Suprapubic skin (tissue), 3 donors: ENCODE results near the gene HNRNPM.

ENCODE experiments used
- CTCF ChIP-seq, 2 donors: fragments of 200-600 bp in 1 of 2; fragments of 450-650 bp in 1 of 2; sonication (generic) in 1 of 2; IDR thresholded peaks; one replicate each; pipeline ENCODE4 v1.5.1; 2016 to 2019; ENCODE audit warnings: antibody characterized with exemption in 2 of 2, mild to moderate bottlenecking in 1 of 2, moderate library complexity in 1 of 2
- POLR2A ChIP-seq, 2 donors: fragments of 450-650 bp; IDR thresholded peaks; one replicate each; pipeline ENCODE4 v1.6.1; 2017; ENCODE audit warnings: antibody characterized with exemption in 2 of 2, mild to moderate bottlenecking in 2 of 2, moderate library complexity in 2 of 2

- no peak for TF ChIP-seq CTCF (IDR thresholded peaks at IDR 0.05)
- no peak for TF ChIP-seq POLR2A (IDR thresholded peaks at IDR 0.05)
Observed at GRCh38 chr19:8504171-8504570, 59.4 kb downstream of the HNRNPM start.
